Loucy (cell line): ENCODE measurements around the gene NCF2.
A peak's percentile ranks its signal among the peaks of the same experiment; 100 is the strongest.

Experiments
- H2AFZ ChIP-seq: fragments of 200-600 bp; sonication (generic); 2 replicates; pipeline ENCODE4 v1.6.0; 2016; ENCODE audit warnings: antibody characterized with exemption, mild to moderate bottlenecking, low read length, moderate library complexity
- H3F3A ChIP-seq: fragments of 200-600 bp; 2 replicates; pipeline ENCODE4 v1.6.0; 2016; ENCODE audit warnings: antibody characterized with exemption, low read depth, mild to moderate bottlenecking
- H3K27me3 ChIP-seq: fragments of 200-600 bp; sonication (generic); 2 replicates; pipeline ENCODE4 v1.6.1; 2014; ENCODE audit warnings: low read length, mild to moderate bottlenecking; ENCODE audit not compliant: insufficient read depth, poor library complexity, severe bottlenecking
- H3K36me3 ChIP-seq: fragments of 200-600 bp; sonication (generic); 2 replicates; pipeline ENCODE4 v1.6.1; 2016; ENCODE audit warnings: low read length; ENCODE audit not compliant: insufficient read depth
- H3K4me1 ChIP-seq: fragments of 200-600 bp; sonication (generic); 2 replicates; pipeline ENCODE4 v1.5.1; 2014; ENCODE audit warnings: low read length, mild to moderate bottlenecking; ENCODE audit not compliant: insufficient read depth, poor library complexity, severe bottlenecking
- H3K4me2 ChIP-seq: fragments of 200-600 bp; sonication (generic); 2 replicates; pipeline ENCODE4 v1.6.0; 2014; ENCODE audit warnings: antibody characterized with exemption, low read length, low read depth, mild to moderate bottlenecking; ENCODE audit not compliant: poor library complexity, severe bottlenecking
- H3K4me3 ChIP-seq: fragments of 200-600 bp; sonication (generic); 2 replicates; pipeline ENCODE4 v1.5.1; 2014; ENCODE audit warnings: low read length, mild to moderate bottlenecking, mixed read lengths; ENCODE audit not compliant: poor library complexity, severe bottlenecking
- H3K79me2 ChIP-seq: fragments of 200-600 bp; sonication (generic); 2 replicates; pipeline ENCODE4 v1.6.1; 2014; ENCODE audit warnings: low read length; ENCODE audit not compliant: insufficient read depth
- H3K9ac ChIP-seq: fragments of 200-600 bp; sonication (generic); 2 replicates; pipeline ENCODE4 v1.6.0; 2014; ENCODE audit warnings: mild to moderate bottlenecking, low read depth, low read length, moderate library complexity; ENCODE audit not compliant: poor library complexity, severe bottlenecking
- H3K9me2 ChIP-seq: fragments of 200-600 bp; sonication (generic); replicated peaks from 2 replicates; pipeline ENCODE4 v1.6.1; 2016; ENCODE audit warnings: low read depth, low read length, mixed read lengths
- H3K9me3 ChIP-seq: fragments of 200-600 bp; sonication (generic); 2 replicates; pipeline ENCODE4 v1.6.1; 2014; ENCODE audit warnings: mild to moderate bottlenecking, antibody characterized with exemption, low read length, low read depth; ENCODE audit not compliant: insufficient read depth
- H4K20me1 ChIP-seq: fragments of 200-600 bp; sonication (generic); 2 replicates; pipeline ENCODE4 v1.6.0; 2014; ENCODE audit warnings: antibody characterized with exemption, low read length, mild to moderate bottlenecking; ENCODE audit not compliant: insufficient read depth, poor library complexity, severe bottlenecking
- EZH2phosphoT487 ChIP-seq: fragments of 200-600 bp; IDR thresholded peaks from 2 replicates; pipeline ENCODE4 v1.6.1; 2018; ENCODE audit warnings: antibody characterized with exemption, mild to moderate bottlenecking, moderate library complexity, borderline replicate concordance
- TF ChIP-seq, protein P1 (sequence below): fragments of 200-600 bp; sonication (generic); conservative IDR thresholded peaks from 2 replicates; pipeline ENCODE4 v1.5.1; 2014; ENCODE audit warnings: mild to moderate bottlenecking, antibody characterized with exemption, low read length

Gene NCF2

DNA sequence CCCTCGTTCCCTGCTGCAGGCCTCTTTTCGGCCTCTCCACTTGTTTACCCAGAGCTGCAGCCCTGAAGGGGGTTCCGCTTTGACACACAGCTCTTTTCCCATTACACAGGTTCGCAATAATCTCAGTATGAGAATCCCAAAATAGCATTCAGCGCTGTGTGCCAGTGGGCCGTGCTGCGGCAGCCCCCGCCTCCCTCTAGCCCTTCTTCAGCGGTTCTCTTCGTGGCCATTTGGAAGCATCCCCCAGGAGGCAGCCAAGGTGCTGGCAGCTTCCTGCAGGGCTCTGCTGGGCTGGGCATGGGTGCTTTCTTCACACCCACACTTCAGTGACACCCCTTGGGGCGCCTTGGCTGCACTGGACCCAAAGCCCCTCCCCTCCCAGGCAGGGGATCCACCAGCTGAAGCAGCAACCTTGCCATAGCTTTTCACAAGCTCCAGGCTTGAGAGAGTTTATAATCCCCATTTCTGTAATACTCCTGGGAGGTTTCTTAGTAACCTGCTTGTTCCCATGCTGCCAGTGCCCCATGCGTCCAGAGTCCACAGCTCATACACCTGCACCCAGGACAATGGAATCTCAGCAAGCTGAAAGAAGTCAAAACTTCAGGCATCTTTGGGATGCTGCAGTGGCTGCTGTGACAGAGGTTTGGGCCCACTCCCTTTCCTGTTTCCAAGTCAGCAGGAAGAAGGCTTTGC lies 8.1 kb downstream of the NCF2 start:
- Histone ChIP-seq H3K4me3 (no peak overlapping the region), H3K9ac (no peak overlapping the region), H2AFZ (0 out of 2 replicates have a peak overlapping the region, but pooled peaks have one; percentile 35), H4K20me1 (no peaks in the 10 kb centered on the region), H3K36me3 (no peaks in the 10 kb centered on the region), H3K4me2 (no peak overlapping the region), H3K79me2 (no peaks in the 10 kb centered on the region), H3K27me3 (no peaks in the 10 kb centered on the region), H3F3A (no peaks in the 10 kb centered on the region), H3K9me2 (no peaks in the 10 kb centered on the region), H3K9me3 (no peaks in the 10 kb centered on the region), H3K4me1 (peaks cover 28% of the 10 kb centered on the region)
- TF ChIP-seq EZH2phosphoT487, result no peak
- TF ChIP-seq, protein P1, sequence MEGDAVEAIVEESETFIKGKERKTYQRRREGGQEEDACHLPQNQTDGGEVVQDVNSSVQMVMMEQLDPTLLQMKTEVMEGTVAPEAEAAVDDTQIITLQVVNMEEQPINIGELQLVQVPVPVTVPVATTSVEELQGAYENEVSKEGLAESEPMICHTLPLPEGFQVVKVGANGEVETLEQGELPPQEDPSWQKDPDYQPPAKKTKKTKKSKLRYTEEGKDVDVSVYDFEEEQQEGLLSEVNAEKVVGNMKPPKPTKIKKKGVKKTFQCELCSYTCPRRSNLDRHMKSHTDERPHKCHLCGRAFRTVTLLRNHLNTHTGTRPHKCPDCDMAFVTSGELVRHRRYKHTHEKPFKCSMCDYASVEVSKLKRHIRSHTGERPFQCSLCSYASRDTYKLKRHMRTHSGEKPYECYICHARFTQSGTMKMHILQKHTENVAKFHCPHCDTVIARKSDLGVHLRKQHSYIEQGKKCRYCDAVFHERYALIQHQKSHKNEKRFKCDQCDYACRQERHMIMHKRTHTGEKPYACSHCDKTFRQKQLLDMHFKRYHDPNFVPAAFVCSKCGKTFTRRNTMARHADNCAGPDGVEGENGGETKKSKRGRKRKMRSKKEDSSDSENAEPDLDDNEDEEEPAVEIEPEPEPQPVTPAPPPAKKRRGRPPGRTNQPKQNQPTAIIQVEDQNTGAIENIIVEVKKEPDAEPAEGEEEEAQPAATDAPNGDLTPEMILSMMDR, result no peak

DNA sequence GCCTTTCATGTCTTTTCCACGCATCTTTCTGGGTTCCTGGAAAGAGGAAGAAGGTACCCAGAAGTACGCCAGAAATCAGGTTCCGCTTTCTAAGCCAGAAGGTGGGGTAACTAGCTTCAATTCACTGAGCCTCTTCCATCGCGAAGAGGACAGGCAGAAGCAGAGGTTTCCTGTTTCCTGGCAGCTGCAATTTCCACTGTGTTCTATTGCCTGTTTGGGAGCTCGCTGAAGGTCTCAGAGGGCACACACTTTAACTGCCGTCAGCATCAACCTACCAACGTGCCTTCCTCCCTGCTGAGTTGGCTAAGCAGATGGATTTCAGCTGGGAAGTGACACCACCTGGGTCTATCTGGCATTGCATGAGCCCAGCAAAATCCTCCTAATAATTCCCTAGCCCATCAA lies 10.0 kb downstream of the NCF2 start:
- peak overlapping the region; percentile 33 for H3K9ac ChIP-seq
- H3K27me3 ChIP-seq, result no peaks in the 10 kb centered on the region

DNA sequence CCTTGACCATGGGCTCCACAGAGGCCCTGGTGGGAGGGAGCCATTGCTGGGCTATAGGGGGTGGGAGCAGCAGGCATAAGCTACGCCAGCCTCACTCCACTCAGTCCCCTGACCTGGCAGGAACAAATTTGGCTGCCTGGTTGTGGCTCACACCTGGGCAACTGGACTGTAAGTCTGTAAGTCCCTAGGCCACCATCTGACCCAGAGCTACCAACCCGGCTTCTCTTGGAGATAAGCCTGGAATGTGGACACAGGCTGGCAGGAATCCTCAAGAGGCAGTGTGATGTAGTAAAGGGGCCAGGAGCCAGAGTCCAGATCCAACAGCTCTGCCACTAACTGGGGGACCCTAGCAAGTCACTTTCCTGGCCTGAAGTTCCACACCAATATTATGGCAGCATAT lies 11.4 kb downstream of the NCF2 start:
- Histone ChIP-seq H2AFZ (no peak overlapping the region), H3K36me3 (no peaks in the 10 kb centered on the region), H3K79me2 (no peaks in the 10 kb centered on the region), H3F3A (no peaks in the 10 kb centered on the region), H3K27me3 (no peaks in the 10 kb centered on the region), H4K20me1 (no peaks in the 10 kb centered on the region), H3K4me2 (no peak overlapping the region), H3K9me2 (no peaks in the 10 kb centered on the region), H3K9ac (no peak overlapping the region), H3K4me1 (peaks cover 28% of the 10 kb centered on the region), H3K4me3 (no peak overlapping the region), H3K9me3 (no peaks in the 10 kb centered on the region)
- TF ChIP-seq, protein P1, result no peak
- no peak for TF ChIP-seq EZH2phosphoT487

More for the DNA sequence above, 10.0 kb downstream of the NCF2 start:
- TF ChIP-seq, protein P1, result peak; percentile 56
- TF ChIP-seq EZH2phosphoT487, result no peak
- Histone ChIP-seq H3K4me2 (peak overlapping the region; percentile 66), H4K20me1 (no peaks in the 10 kb centered on the region), H3F3A (no peaks in the 10 kb centered on the region), H3K9me3 (no peaks in the 10 kb centered on the region), H3K79me2 (no peaks in the 10 kb centered on the region), H2AFZ (peak overlapping the region; percentile 71), H3K4me1 (peaks cover 28% of the 10 kb centered on the region), H3K36me3 (no peaks in the 10 kb centered on the region), H3K4me3 (peak overlapping the region; percentile 56), H3K9me2 (no peaks in the 10 kb centered on the region)
